GM19452 (cell line): ENCODE data around the gene KHSRP.
"Not testable (repeated sequence)": the region's sequence is repeated elsewhere in the genome, so short reads cannot be mapped to it uniquely, and the experiment has no call there.

Experiments used
- ATAC-seq: cut with Tn5 transposase; IDR thresholded peaks from one replicate; pipeline ENCODE4 v1.9.1; 2021; ENCODE audit not compliant: unreplicated experiment

KHSRP gene

DNA sequence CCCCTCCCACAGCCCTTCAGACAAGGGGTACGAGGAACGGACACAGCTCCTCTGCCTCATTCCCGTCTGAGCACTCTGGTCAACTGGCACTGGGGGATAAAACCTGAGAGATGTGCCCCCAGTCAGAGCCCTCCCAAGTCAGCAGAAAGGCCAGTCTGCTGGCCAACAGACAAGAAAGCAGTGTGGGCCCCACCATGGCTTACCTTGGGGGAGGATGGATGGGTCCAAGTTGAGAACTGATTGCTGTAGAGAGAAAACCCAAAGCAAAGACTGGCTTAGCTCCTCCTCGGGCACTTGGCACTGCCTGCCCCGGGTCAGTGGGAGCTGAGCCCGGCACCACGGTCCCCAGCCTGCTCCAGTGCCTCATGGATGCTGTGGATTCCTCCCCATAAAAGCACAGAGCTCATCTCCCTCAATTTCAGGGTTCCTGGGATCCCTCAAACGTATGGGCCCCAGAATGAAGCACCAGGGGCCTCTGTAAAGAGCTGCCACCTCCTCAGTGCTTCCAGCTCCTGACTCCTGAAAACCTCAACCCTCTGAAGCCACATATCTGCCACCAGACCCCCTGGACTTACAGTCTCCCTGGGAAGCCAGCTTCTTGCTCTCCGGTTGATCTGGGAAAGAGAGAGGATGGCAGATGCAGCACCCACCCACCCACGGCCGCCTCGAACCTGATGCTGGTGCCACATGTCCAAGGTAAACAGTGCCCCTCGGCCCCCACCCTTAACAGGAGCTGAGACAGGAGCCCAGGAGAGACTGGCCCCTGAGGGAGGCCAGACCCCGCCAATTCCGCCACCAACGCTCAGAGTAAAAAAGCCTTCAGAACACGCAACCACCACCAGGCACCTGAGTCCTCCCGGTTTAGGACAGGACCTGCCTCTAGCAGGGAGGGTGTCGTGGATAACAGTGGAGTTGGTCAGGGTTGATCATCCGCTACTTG is 3.3 kb downstream of the KHSRP start:
- ATAC-seq = no peak

DNA sequence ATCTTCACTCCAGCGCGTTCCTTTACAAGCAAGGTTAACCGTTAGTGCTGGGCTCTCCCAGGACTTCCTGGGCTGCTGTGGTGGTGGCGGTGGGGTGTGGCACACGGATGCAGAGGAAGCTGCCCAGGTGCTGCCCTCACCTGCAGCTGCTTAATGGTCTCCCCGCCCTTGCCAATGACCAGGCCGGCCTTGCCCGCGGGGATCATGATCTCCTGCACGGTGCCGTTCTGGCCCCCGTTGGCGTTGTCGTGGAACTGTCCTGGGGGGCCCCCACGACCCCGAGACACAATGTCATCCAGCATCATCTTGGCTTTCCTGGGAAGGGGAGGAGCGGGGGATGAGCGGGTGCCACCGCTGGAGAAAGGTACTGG is 6.1 kb downstream of the KHSRP start:
- ATAC-seq = no peak

DNA sequence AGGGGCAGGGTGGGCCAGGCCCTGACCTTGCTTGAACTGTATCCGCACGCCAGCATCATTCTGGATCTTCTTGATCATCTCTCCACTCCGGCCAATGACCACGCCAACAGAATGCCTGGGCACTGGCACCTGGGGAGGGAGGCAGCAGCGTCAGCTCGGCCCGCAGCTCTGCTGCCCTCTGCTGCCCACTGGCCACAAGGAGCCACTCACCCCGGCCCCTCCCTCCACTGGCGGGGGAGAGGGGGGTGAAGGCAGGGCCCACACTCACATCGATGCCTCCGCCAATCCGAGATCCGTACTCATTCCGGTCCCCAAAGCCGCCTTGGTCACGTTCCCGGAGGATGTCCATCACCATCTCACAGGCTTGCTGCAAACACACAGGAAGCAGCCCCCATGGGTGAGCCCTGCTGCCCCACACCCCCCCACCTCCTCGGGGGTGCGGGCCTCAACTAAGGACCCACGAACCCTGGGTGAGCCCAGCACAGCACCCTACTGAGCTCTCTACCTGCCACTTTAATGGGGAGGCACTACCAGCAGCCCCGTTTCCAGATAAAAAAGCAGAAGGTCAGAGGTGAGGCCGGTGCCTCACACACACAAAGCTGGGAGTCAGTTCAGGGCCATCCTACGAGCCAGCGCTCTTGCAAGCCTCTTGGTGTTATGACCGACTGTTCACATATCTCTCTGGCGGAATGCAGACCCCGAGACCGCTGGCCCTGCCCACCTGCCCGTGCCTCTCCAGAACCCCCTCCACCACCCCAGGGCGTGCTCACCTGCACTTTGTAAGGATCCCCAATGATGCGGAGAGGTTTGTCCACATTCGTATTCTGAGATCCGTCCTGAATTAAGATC is 6.7 kb downstream of the KHSRP start:
- no peak for ATAC-seq

DNA sequence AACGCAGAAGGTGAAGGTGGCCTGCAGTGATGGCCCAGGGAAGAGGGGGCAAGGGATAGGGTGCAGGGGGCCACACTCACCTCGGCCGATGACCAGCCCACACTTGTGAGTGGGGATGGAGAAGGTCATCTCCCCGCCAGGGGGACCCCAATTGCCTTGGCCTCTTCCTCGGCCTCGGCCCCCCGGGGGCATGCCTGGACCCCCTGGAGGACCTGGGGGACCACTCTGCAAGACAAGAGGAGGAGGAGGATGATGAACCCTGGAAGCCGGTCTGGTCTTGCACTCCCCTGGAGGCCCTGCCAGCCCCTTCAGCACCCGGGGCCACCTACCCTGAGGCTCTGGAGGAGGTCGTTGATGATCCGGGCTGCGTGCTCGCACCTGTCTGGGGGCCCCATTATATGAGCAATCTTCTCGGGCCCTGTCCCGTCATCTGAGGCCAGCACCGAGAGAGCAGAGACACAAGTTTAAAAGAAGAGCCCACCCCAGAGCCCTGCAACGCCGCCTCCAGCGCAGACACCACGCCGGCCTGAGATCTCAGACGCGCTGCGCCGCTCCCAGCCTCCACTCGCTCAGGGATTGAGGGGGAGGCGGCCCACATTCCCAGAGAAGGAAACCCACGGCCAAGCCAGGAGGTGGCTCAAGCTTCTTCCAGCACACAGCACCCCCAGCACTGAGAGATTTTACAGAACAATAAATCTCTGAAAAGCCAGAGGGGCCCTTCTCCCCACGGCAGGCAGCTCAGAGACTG is 7.8 kb downstream of the KHSRP start:
- ATAC-seq = no peak

DNA sequence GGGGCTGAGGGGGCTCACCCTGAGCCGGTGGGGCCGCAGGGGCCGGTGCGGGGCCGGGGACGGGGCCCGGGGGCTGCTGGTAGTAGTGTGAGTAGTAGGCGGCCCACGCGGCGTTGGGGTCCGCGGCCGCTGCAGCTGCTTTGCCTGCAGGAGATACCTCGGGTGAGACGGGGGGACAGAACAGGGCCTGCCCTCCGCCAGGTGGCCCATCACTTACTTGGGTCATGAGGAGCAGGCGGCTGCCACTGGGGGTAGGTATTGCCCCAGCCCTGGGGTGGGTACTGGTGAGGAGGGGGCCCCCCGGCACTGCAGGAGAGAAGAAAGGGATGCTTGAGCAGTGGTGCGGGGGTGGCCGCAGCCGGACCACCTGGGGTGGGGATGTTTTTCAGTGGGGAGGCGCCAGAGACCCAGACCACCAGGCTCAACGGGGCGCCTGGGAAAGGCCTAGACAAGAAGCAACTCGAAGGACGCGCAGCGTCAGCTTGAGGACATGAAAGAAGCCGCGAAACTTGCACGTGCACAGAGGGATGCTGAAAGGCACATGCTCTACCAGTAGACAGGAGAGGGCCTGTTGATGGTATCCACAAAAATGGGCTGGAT is 8.9 kb downstream of the KHSRP start:
- no peak for ATAC-seq

DNA sequence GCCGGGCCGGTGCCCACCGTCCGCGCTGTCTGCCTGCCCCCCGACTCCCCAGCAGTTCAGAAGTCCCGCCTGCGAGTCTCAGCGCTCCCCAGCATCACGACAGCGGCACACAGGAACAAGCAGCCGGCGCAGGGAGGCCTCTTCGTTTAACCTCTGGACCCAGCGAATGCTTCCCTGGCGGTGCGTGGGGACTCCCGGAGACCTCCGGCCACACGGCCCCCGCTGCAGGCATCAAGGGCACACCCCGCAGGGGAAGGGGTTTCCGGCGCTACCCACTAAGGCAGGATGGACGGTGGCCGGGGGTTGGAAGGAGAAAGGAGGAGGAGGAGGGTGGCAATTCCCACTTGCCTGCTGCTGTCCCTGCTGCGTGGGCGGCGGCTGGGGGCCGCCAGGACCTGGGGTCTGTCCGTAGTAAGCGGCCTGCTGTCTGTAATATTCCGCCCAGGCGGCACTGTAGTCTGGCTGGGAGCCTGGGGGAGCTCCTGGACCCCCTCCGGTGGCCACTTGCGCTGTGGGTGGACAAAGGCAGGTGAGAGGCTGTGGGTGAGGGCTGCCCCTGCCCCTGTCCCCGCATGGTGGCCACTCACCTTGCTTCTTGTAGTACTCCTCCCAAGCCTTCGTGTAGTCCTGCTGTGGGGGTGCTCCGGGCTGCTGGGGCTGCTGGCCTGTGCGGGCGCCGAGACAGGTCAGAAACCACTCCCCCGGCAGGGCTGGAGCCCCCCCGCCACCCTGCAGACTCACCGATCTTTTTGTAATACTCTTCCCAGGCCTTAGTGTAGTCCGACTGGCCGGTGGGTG is 9.6 kb downstream of the KHSRP start:
- ATAC-seq = no peak

DNA sequence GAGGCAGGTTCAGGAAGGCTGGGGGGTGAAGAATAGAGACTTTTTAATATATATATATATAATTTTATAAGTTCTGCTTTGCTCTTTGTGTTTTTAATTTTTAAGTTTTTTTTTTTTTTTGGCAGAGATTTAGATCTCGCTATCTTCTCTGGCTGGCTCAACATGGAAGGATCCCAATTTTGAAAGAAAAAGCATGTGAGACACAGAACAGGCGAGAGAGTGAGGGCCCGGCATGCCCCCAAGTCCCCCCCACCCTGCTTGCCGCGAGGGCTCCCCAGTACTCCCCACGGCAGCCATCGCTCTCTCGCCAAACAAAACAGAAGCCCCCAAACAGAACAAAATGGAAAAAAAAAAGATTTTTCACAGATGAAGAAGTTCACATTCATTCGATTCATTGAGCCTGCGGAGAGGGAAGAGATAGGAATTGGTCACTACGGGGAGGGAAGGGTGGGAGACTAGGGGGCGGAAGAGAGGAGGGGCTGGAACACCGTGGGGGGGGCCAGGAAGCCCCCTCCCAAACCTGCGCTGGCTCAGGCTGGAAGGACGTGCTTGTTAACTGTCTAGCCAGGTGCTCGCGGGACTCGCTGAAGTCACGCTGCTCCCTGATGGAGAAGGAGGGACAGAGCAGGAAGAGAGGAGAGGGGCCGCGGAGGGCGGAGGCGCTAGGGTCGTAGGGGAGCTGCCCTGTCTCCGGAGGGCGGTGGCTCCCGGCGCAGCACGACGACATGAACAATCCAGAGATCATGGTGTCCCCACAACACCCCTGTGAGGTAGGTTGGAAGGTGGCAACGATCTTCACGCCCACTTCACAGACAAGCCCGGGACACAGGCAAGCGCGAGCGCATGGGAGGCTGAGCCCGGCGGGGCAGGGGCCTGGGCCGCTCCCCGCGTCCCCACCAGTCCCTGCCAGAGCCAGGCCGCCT is 10.6 kb downstream of the KHSRP start:
- no peak for ATAC-seq

DNA sequence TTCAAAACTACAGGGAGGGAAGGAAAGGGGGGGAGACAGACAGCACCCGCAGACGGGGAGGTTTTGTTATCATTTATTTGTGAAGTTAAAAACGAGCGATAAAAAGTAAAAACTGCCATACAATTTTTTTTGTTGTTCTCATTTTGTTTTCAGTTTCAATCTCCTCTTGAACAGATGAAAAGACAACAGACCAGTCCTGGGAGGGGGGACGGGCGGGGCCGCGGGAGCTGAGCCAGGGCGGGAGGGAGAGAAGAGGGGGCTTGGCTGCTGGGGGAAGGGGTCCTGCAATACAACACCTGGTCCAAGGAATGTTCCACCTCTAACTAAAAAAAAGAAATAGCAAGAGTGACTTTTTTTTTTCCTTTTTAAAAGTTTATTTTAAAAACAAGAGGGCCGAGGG is 11.3 kb downstream of the KHSRP start:
- ATAC-seq = no peak

DNA sequence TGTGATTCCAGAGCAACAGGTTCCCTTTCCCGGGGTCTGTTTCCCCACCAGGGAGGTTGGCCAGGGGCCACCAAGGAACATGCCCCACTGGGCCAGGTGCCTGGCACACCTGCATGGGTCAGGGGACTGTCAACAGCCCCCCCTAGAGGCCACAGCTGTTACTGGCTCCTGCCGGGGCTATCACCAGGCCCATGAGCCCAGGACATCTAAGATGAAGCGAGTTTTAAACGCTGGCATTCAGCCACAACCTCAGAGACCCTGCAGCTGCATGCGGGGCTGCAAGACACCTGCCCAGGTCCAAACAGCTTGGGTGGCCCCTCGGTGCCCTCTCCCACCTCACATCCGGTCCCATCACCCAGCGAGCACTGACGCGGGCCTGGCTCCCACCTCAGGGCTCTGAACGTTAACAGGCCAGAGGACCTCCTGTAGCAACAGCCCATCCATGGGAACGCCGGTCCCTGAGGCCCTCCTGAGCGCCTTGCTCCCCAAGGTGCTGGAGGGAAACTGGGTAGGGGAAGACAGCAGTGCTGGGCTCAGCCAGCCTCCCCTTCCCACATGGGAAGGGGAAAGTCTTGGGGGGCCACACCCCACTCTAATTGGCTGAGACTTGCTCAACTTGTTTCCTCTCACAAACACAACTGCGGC is 12.0 kb downstream of the KHSRP start:
- no peak for ATAC-seq

DNA sequence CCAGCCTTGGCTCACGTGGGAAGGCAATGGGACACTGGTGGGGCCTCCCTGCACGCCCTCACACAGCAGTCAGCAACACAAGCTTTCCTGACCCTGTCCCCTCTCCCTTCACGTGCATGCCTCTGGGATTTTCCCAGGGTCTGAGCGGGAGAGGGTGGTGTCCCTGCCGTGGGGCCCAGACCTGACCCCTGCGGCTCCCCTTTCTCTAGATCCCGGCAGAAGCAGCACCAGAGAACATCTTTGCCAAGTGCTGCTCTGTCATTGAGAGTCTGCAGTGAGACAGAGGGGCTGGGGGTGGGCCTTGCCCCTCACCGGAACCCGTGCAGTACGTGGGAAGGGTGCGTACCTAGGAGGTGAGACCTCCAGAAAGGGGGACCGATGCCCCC is 12.6 kb downstream of the KHSRP start:
- ATAC-seq = no peak

DNA sequence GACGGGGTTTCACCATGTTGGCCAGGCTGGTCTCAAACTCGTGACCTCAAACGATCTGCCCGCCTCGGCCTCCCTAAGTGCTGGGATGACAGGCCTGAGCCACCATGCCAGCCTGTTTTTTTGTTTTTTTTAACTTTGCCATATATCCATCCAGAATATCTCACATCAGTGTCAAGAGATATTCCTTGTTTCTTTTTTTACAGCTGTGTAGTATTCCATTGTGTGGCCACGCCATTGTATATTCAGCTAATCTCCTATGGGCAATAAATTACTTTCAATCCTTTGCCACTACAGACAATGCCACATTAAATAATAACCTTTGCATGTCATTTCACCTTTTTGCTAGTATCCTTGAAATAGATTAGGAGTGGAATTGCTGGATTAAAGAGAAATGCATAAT is 15.3 kb downstream of the KHSRP start:
- no peak for ATAC-seq

DNA sequence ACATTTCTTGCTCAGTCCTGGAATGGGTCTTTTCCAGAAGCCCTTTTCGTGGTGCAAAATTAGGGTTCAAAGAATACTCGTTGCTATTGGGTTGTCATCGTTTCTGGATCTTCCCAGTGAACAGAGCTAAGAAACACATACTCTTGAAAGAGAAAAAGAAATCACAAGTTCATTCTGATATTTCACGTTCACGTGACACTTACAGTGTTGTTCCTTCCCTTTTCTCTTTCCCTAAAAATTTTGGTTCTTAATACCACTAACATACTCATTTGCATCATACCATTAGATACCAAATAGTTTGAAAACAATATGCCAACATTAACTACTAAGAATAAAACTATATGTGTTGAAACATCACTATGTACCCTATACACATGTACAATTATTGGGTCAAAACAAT is 18.2 kb downstream of the KHSRP start:
- no peak for ATAC-seq

DNA sequence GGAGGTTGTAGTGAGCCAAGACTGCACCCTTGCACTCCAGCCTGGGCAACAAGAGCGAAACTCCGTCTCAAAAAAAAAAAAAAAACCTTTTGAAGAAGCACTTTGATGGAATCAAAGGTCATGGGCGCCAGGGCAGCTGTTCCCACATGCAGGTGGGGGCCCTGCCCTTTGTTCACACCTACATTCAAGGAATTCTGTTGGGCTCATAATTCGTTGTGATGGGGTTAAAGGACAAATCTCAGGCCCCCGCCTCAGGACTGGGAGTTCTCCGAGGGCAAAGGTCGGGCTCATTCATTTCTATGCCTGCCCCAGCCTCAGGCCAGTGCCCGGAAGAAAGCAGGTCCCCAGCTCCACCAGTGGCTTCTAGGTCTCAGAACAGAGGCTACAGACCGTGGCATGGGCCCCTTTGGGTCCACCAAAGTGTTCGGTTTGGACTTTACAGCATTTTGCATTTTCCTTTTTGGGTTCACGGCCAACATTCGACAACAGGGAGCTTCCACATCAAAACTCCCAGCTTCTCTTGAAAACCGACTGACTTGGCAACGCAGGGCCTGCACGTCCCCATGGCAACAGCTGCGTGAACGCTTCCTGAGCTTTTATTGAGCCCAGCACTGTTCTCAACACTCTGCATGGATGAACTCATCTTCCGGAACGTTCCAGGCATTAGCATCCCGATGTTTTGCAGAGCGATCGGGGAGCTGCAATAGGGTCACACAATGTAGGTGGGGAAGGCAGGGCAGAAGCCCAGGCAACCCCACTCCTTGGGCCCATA is 21.6 kb downstream of the KHSRP start:
- ATAC-seq = no peak

DNA sequence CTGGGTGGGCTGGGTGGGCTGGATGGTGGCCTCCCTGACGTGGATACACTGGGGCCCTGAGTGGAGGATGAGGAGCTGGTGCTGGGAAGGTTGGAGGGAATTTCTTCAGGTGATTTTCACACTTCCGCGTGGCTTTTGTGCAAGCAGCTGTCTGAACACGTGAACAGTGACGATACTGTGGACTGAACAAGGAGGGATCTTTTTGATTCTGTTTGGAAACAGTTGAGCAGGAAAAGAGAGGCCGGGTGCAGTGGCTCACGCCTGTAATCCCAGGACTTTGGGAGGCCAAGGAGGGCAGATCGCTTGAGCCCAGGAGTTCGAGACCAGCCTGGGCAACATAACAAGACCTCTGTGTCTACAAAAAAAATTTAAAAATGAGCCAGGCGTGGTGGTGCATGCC is 22.6 kb downstream of the KHSRP start:
- no peak for ATAC-seq

DNA sequence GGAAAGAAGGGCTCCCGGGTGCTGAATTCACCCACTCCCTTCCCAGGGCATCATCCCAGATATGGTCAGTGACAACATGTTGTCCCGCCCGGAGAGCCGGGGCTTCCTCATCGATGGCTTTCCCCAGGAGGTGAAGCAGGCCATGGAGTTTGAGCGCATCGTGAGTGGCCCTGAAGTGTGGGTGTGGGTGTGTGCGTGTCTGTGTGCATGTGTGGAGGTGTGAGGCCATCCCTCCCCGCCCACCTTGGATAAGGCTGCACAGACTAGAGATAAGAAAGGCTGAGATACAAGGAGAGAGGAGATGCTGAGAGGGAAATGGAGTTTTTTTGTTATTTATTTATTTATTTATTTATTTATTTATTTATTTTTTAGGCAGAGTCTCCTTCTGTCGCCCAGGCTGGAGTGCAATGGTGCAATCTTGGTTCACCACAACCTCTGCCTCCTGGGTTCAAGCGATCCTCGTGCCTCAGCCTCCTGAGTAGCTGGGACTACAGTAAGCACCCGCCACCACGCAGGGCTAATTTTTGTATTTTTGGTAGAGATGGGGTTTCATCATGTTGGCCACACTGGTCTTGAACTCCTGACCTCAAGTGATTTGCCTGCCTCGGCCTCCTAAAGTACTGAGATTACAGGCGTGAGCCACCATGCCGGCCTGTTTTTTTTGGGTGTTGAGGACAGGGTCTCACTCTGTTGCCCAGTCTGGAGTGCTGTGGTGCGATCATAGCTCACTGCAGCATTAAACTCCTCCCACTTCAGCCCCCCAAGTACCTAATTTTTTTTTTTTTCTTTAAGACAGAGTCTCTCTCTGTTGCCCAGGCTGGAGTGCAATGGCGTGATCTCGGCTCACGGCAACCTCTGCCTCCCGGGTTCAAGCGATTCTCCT is 24.3 kb downstream of the KHSRP start:
- ATAC-seq = not testable (repeated sequence)

DNA sequence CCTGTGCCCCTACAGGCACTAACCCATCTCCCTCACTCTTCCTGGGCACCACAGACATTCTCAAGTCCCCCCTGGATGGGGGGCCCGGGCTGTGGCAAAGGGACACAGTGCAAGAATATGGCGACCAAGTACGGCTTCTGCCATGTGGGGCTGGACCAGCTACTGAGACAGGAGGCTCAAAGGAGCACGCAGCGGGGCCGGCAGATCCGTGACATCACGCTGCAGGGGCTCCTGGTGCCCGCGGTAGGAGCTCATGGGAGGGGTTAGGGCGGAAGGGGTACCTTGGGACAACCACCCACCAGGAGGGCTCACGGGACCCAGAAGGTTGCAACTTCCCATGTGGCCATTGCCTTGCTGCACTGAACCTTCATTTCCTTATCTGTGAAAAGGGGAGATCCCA is 28.3 kb downstream of the KHSRP start:
- no peak for ATAC-seq

DNA sequence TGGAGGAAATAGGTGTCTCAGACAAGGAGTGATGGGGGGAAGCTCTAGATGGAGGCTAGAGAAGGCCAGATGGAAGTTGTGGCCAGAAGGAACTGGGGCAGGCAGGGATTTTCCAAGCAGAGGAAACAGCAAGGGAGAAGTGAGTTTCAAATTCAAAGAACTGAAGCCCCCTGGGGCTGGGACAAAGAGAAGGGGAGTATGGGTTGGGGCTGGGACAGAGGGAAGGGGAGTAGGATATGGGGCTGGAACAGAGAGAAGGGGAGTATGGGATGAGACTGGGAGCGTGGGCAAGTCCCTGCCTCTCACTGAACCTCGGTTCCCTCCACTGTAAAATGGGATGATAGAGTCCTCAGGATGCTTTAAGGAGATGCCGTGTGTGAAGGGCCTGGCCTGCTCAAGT is 29.8 kb downstream of the KHSRP start:
- no peak for ATAC-seq
